NOMO-1 treated with dmso at 0.1 percent for 144 hours (cell line): Measurements from ENCODE around the gene CCL20.
"Not testable (repeated sequence)": the region's sequence is repeated elsewhere in the genome, so short reads cannot be mapped to it uniquely, and the experiment has no call there.

Experiments used
- DNase-seq: peaks from one replicate; lab custom pipeline; 2025; ENCODE audit not compliant: unreplicated experiment; lab: John Stamatoyannopoulos, UW

CCL20 gene

GRCh38 chr2:227813562-227814353, at the start of gene CCL20:
TSS of gene CCL20 (plus strand) at chr2:227813842. CDS start at chr2:227813912, 70 bp downstream.
- no peak for DNase-seq

- DNase-seq: no peak
Observed at GRCh38 chr2:227765788-227766372, 47.8 kb upstream of the CCL20 start.

GRCh38 chr2:227766373-227766883, 47.2 kb upstream of the CCL20 start:
- DNase-seq: peak; percentile 13

- DNase-seq: no peak
Observed at GRCh38 chr2:227767830-227768229, 45.8 kb upstream of the CCL20 start.

GRCh38 chr2:227772197-227772661, 41.4 kb upstream of the CCL20 start:
- DNase-seq: no peak

GRCh38 chr2:227772932-227773331, 40.7 kb upstream of the CCL20 start:
- no peak for DNase-seq

- DNase-seq: no peak
Observed at GRCh38 chr2:227774011-227774624, 39.5 kb upstream of the CCL20 start.

GRCh38 chr2:227774895-227775842, 38.5 kb upstream of the CCL20 start:
- no peak for DNase-seq

- no peak for DNase-seq
Observed at GRCh38 chr2:227780981-227781615, 32.5 kb upstream of the CCL20 start.

GRCh38 chr2:227781841-227782240, 31.8 kb upstream of the CCL20 start:
- DNase-seq: no peak

GRCh38 chr2:227782804-227783203, 30.8 kb upstream of the CCL20 start:
- DNase-seq: no peak

GRCh38 chr2:227783404-227784138, 30.1 kb upstream of the CCL20 start:
- peak; percentile 46 for DNase-seq

GRCh38 chr2:227785293-227785692, 28.3 kb upstream of the CCL20 start:
- no peak for DNase-seq

- DNase-seq: no peak
Observed at GRCh38 chr2:227788561-227789018, 25.1 kb upstream of the CCL20 start.

GRCh38 chr2:227789803-227790202, 23.8 kb upstream of the CCL20 start:
- DNase-seq: no peak

GRCh38 chr2:227793148-227793712, 20.4 kb upstream of the CCL20 start:
- DNase-seq: no peak

- DNase-seq: no peak
Observed at GRCh38 chr2:227796045-227796711, 17.5 kb upstream of the CCL20 start.

- not testable (repeated sequence) for DNase-seq
Observed at GRCh38 chr2:227796768-227797167, 16.9 kb upstream of the CCL20 start.

- DNase-seq: no peak
Observed at GRCh38 chr2:227799202-227799601, 14.4 kb upstream of the CCL20 start.
